Esophagus muscularis mucosa (tissue), 4 donors: Measurements from ENCODE around the gene ITM2C. TPM values are rescaled to one million over a fixed set of nuclear protein-coding genes. Genes with fewer than 3 reads are reported as not detected.

Experiments used
- DNase-seq: peaks from one replicate; pipeline ENCODE4 v3.0.0-alpha.2; 2017; ENCODE audit errors: extremely low spot score
- H3K27ac ChIP-seq, 4 donors: fragments of 200-600 bp; sonication (generic); replicated peaks in 1 of 4; 1 replicate in 3 of 4; 2 replicates in 1 of 4; pipeline ENCODE4 v1.5.1; 2016 to 2019; ENCODE audit warnings: mild to moderate bottlenecking in 1 of 4
- H3K27me3 ChIP-seq, 4 donors: fragments of 200-600 bp; sonication (generic); one replicate each; pipeline versions ENCODE4 v1.5.1 to v1.6.0; 2016 to 2019
- H3K36me3 ChIP-seq, 4 donors: fragments of 200-600 bp; sonication (generic); one replicate each; pipeline ENCODE4 v1.5.1; 2016 to 2019
- H3K4me1 ChIP-seq, 4 donors: fragments of 200-600 bp; sonication (generic); one replicate each; pipeline ENCODE4 v1.5.1; 2016 to 2019
- H3K4me3 ChIP-seq, 4 donors: fragments of 200-600 bp; sonication (generic); 1 replicate in 2 of 4; 2 replicates in 2 of 4; pipeline ENCODE4 v1.5.1; 2016 to 2019; ENCODE audit warnings: mild to moderate bottlenecking in 4 of 4, moderate library complexity in 1 of 4
- H3K9me3 ChIP-seq, 4 donors: fragments of 200-600 bp; sonication (generic); 1 replicate in 3 of 4; 2 replicates in 1 of 4; pipeline ENCODE4 v1.5.1; 2016 to 2019
- EP300 ChIP-seq: sonication (generic); formaldehyde crosslinking; IDR thresholded peaks from one replicate; pipeline ENCODE4 v1.6.1; 2017; ENCODE audit warnings: antibody characterized with exemption
- POLR2A ChIP-seq: fragments of 450-650 bp; IDR thresholded peaks from one replicate; pipeline ENCODE4 v1.6.1; 2017; ENCODE audit warnings: antibody characterized with exemption, moderate library complexity, mild to moderate bottlenecking, low read depth
- POLR2AphosphoS5 ChIP-seq, 2 donors: sonication (generic); formaldehyde crosslinking; IDR thresholded peaks; one replicate each; pipeline ENCODE4 v1.6.1; 2017; ENCODE audit warnings: antibody characterized with exemption in 2 of 2
- WGBS: methylation state at CpG from one replicate; pipeline ENCODE4 v1.1.5; 2018; 5-methylcytosine and 5-hydroxymethylcytosine counted together
- intact Hi-C: fragments of 100-400 bp; cut with DNase I; formaldehyde crosslinking; loops from one replicate; pipeline ENCODE4 v1.15.1; 2023
- total RNA-seq, 4 donors: library from RNA; depleted of rRNA; stranded (reverse); fragments of >200 nt; gene quantifications; one replicate each; pipeline versions ENCODE4 v1.1.0 to v1.2.1, GENCODE V29; 2016
- TF ChIP-seq, protein P1 (sequence below), 3 experiments: fragments of 200-600 bp in 2 of 3; fragments of 450-650 bp in 1 of 3; sonication (generic) in 2 of 3; IDR thresholded peaks; one replicate each; pipeline ENCODE4 v1.5.1; 2017 to 2019; ENCODE audit warnings: antibody characterized with exemption in 3 of 3, mild to moderate bottlenecking in 2 of 3, moderate library complexity in 1 of 3

Gene ITM2C
- total RNA-seq, 4 donors from 2014 or later = 84.0 to 145 (median 101) TPM

DNA sequence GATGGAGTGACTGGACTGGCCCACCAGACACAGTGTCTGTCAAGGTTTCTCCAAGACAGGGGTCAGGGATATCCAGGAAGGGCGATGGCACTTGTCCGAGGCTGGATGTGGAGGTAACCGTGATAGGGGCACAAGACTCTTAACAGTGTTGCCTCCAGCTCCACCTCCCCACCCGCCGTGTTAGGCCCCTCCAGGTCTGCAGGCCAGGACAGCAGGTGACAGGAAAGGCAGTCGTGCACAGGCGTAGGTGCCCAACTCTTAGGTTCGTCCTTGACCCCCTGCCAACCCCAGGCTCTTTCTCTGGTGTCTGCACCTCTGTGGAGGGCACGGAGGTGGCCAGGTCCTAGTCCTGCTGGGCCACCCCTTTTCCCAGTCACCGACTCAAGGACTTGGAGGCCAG lies 10.1 kb downstream of the ITM2C start:
- H3K4me3 ChIP-seq = no peak overlapping the region
- no peaks in the 10 kb centered on the region for H3K9me3 ChIP-seq
- TF ChIP-seq EP300 (no peak), POLR2AphosphoS5 (IDR thresholded peaks at IDR 0.05) (no peak), POLR2A (no peak)
- TF ChIP-seq, protein P1, sequence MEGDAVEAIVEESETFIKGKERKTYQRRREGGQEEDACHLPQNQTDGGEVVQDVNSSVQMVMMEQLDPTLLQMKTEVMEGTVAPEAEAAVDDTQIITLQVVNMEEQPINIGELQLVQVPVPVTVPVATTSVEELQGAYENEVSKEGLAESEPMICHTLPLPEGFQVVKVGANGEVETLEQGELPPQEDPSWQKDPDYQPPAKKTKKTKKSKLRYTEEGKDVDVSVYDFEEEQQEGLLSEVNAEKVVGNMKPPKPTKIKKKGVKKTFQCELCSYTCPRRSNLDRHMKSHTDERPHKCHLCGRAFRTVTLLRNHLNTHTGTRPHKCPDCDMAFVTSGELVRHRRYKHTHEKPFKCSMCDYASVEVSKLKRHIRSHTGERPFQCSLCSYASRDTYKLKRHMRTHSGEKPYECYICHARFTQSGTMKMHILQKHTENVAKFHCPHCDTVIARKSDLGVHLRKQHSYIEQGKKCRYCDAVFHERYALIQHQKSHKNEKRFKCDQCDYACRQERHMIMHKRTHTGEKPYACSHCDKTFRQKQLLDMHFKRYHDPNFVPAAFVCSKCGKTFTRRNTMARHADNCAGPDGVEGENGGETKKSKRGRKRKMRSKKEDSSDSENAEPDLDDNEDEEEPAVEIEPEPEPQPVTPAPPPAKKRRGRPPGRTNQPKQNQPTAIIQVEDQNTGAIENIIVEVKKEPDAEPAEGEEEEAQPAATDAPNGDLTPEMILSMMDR (IDR thresholded peaks at IDR 0.05) = no peak
- H3K4me1 ChIP-seq = peaks cover 21 to 47% (median 43%) of the 10 kb centered on the region in 4 donors
- intact Hi-C loops = no loop called here
- H3K36me3 ChIP-seq = peaks cover 7 to 54% (median 33%) of the 10 kb centered on the region in 4 donors
- 86% methylated on average over 9 of the region's 10 CpGs for WGBS
- H3K27me3 ChIP-seq = no peaks in the 10 kb centered on the region
- H3K27ac ChIP-seq = no peak overlapping the region
- no peak for DNase-seq

DNA sequence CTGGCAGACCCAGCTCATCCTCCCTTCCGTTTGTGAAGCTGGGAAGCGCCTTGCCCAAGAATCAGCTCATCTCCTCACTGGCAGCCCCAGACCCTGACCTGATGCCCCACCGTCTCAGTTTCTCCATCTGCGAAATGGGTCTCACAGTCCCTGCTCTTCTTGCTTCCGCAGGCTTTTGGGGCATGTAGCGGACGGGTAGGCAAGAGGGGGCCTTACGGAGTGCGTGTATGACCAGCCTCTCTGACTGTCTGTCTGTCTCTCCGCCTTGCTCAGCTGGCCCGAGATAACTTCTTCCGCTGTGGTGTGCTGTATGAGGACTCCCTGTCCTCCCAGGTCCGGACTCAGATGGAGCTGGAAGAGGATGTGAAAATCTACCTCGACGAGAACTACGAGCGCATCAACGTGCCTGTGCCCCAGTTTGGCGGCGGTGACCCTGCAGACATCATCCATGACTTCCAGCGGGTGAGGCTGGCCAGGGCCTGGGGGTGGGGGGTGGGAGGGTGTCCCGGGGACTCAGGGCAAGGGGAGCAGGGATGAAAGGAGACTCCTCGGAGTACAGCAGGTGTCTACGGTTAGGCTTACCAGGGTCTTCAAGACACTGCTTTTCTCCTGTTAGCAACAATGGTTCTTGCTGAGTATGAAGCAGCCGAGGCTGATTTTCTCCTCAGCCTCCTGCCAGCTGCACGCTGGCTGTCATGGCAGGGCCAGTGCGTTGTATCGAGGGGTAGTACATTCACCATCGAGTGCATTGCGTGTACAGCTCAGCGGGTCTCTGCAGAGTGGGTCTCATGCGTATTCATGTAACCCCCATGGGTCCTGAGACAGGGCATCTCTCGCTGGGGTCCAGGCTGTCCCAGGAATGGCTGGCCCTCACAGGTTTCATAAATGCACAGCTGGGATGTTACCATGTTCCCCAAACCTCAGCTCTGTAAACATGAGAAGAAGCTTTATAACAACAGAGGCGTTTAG lies 10.9 kb downstream of the ITM2C start:
- no peak for DNase-seq
- no peaks in the 10 kb centered on the region for H3K27me3 ChIP-seq
- TF ChIP-seq EP300 = no peak
- no peak overlapping the region for H3K27ac ChIP-seq
- no peak overlapping the region for H3K4me3 ChIP-seq
- no peaks in the 10 kb centered on the region for H3K9me3 ChIP-seq
- peaks cover 13 to 39% (median 36%) of the 10 kb centered on the region in 4 donors for H3K4me1 ChIP-seq
- intact Hi-C loops = no loop called here
- H3K36me3 ChIP-seq = peaks cover 7 to 55% (median 34%) of the 10 kb centered on the region in 4 donors
- WGBS = 91% methylated on average over 33 of the region's 34 CpGs

DNA sequence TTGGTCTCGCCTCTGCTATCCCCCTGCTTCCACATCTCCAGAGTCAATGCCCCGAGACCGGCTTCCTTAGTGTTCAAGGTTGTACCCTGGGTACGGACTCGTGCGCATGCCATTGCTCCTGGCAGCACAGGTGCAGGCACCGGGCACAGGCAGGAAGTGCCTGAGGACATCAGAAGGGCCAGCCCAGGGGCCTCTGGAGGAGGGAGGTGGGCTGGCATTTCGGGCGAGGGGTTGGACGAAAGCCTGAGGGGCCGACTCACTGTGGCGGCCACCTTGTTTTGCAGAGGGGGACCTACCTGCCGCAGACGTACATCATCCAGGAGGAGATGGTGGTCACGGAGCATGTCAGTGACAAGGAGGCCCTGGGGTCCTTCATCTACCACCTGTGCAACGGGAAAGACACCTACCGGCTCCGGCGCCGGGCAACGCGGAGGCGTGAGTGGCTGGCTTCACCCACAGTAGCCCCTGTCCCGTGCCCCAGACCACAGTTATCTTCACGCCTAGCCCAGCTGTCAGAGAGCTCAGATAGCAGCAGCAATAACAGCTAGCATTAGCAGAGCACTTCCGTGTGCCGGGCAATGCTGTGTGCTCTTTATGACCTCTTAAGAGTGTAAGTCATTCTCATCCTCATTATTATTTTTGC lies 12.5 kb downstream of the ITM2C start:
- intact Hi-C loops = no loop called here
- peaks cover 7 to 55% (median 34%) of the 10 kb centered on the region in 4 donors for H3K36me3 ChIP-seq
- no peak for TF ChIP-seq POLR2AphosphoS5 (IDR thresholded peaks at IDR 0.05)
- TF ChIP-seq, protein P1 (IDR thresholded peaks at IDR 0.05) = no peak
- no peak for TF ChIP-seq POLR2A
- no peak for TF ChIP-seq EP300

GRCh38 chr2:230877759-230878598 lies 13.2 kb downstream of the ITM2C start:
- Histone ChIP-seq H3K27ac (no peak overlapping the region), H3K27me3 (no peaks in the 10 kb centered on the region), H3K36me3 (peaks cover 7 to 55% (median 34%) of the 10 kb centered on the region in 4 donors), H3K4me1 (peaks cover 0 to 16% (median 12%) of the 10 kb centered on the region in 4 donors), H3K4me3 (no peak overlapping the region), H3K9me3 (no peaks in the 10 kb centered on the region)
- WGBS = 79% methylated on average over 15 of the region's 20 CpGs
- TF ChIP-seq POLR2AphosphoS5 (IDR thresholded peaks at IDR 0.05) = no peak
- no peak for DNase-seq
- intact Hi-C loops = no loop called here

More for the DNA sequence above, 12.5 kb downstream of the ITM2C start:
- Histone ChIP-seq H3K4me3 (no peak overlapping the region), H3K9me3 (no peaks in the 10 kb centered on the region), H3K27me3 (no peaks in the 10 kb centered on the region), H3K4me1 (peaks cover 2 to 23% (median 20%) of the 10 kb centered on the region in 4 donors), H3K27ac (no peak overlapping the region)
- DNase-seq = no peak
- WGBS = 89% methylated on average over 15 of the region's 27 CpGs

DNA sequence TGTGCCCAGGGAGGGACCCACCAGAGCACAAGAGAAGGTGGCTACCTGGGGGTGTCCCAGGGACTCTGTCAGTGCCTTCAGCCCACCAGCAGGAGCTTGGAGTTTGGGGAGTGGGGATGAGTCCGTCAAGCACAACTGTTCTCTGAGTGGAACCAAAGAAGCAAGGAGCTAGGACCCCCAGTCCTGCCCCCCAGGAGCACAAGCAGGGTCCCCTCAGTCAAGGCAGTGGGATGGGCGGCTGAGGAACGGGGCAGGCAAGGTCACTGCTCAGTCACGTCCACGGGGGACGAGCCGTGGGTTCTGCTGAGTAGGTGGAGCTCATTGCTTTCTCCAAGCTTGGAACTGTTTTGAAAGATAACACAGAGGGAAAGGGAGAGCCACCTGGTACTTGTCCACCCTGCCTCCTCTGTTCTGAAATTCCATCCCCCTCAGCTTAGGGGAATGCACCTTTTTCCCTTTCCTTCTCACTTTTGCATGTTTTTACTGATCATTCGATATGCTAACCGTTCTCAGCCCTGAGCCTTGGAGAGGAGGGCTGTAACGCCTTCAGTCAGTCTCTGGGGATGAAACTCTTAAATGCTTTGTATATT lies 14.0 kb downstream of the ITM2C start:
- DNase-seq = no peak
- TF ChIP-seq, protein P1 (IDR thresholded peaks at IDR 0.05) = no peak
- TF ChIP-seq EP300 (no peak), POLR2A (no peak), POLR2AphosphoS5 (IDR thresholded peaks at IDR 0.05) (no peak)
- no peak overlapping the region for H3K4me3 ChIP-seq
- intact Hi-C loops = no loop called here
- no peak overlapping the region for H3K27ac ChIP-seq
- WGBS = 57% methylated on average over 9 of the region's 10 CpGs
- no peaks in the 10 kb centered on the region for H3K27me3 ChIP-seq
- H3K9me3 ChIP-seq = no peaks in the 10 kb centered on the region
- H3K36me3 ChIP-seq = peaks cover 7 to 51% (median 34%) of the 10 kb centered on the region in 4 donors
- H3K4me1 ChIP-seq = peaks cover 0 to 9% (median 5%) of the 10 kb centered on the region in 4 donors
